Cardiac muscle cell (in vitro differentiated cells and primary cell): Measurements from ENCODE around the gene PDS5B. TPM values are rescaled to one million over a fixed set of nuclear protein-coding genes. Genes with fewer than 3 reads are reported as not detected.

Experiments
- DNase-seq, 2 donors: peaks; one replicate each; pipeline versions ENCODE4 v3.0.0 to v3.0.0-alpha.2; 2010 to 2017; ENCODE audit warnings: low read depth in 1 of 2, low spot score in 1 of 2
- H3K27ac ChIP-seq: fragments of 200-600 bp; sonication (generic); 2 replicates; pipeline ENCODE4 v1.5.1; 2016
- H3K27me3 ChIP-seq: fragments of 200-600 bp; sonication (generic); 2 replicates; pipeline ENCODE4 v1.6.0; 2016; ENCODE audit warnings: control low read depth
- H3K36me3 ChIP-seq: fragments of 200-600 bp; sonication (generic); 2 replicates; pipeline ENCODE4 v1.5.1; 2016; ENCODE audit warnings: control low read depth
- H3K4me1 ChIP-seq: fragments of 200-600 bp; sonication (generic); 2 replicates; pipeline ENCODE4 v1.8.1; 2017; ENCODE audit warnings: low read depth, mild to moderate bottlenecking, mixed run types
- H3K4me3 ChIP-seq: fragments of 200-600 bp; sonication (generic); 2 replicates; pipeline ENCODE4 v1.5.1; 2016; ENCODE audit warnings: mild to moderate bottlenecking
- H3K9me3 ChIP-seq: fragments of 200-600 bp; sonication (generic); 2 replicates; pipeline ENCODE4 v1.5.1; 2017; ENCODE audit warnings: low read depth, mild to moderate bottlenecking, control low read depth
- polyA plus RNA-seq: library from polyadenylated mRNA; unstranded; fragments of >200 nt; fragmentation: Nextera tagmentation; extraction: Ambion mirVana; gene quantifications from 2 replicates; pipeline ENCODE4 v1.2.1, GENCODE V29; 2016
- total RNA-seq: library from RNA; depleted of rRNA; stranded (reverse); fragments of >200 nt; gene quantifications from 2 replicates; pipeline ENCODE4 v1.2.3, GENCODE V29; 2016
- TF ChIP-seq, protein P1 (sequence below): IDR thresholded peaks from 2 replicates; pipeline ENCODE4 v1.5.1; 2012; ENCODE audit warnings: low read depth, mild to moderate bottlenecking, low read length

Gene PDS5B
- total and polyA plus RNA-seq, 2 experiments from 2014 or later = 18.4 to 26.2 TPM

DNA sequence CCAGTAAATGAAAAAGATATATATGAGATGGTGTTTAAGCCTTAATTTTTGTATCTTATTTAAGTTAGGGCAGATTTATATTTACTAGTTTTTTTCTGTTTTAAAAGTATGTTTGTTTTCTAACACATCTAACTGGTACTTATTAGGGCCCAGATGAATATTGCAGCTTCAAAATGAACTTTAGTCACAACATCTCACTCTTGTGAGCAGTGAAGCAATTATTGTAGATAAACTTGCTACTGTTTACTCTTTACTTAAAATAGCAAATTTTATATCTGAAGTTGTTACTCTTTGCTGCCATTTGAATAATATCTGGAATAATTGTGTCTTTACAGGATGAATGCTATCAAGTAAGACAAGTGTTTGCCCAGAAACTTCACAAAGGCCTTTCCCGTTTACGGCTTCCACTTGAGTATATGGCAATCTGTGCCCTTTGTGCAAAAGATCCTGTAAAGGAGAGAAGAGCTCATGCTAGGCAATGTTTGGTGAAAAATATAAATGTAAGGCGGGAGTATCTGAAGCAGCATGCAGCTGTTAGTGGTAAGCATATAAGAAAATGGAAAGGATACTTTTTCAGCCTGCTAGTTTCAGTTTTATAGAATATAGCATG lies 166.8 kb downstream of the PDS5B start:
- Histone ChIP-seq H3K4me1 (no peaks in the 10 kb centered on the region), H3K36me3 (peaks cover 9% of the 10 kb centered on the region), H3K27me3 (no peaks in the 10 kb centered on the region), H3K4me3 (no peak overlapping the region), H3K9me3 (no peaks in the 10 kb centered on the region), H3K27ac (no peak overlapping the region)
- DNase-seq = no peak
- TF ChIP-seq, protein P1, sequence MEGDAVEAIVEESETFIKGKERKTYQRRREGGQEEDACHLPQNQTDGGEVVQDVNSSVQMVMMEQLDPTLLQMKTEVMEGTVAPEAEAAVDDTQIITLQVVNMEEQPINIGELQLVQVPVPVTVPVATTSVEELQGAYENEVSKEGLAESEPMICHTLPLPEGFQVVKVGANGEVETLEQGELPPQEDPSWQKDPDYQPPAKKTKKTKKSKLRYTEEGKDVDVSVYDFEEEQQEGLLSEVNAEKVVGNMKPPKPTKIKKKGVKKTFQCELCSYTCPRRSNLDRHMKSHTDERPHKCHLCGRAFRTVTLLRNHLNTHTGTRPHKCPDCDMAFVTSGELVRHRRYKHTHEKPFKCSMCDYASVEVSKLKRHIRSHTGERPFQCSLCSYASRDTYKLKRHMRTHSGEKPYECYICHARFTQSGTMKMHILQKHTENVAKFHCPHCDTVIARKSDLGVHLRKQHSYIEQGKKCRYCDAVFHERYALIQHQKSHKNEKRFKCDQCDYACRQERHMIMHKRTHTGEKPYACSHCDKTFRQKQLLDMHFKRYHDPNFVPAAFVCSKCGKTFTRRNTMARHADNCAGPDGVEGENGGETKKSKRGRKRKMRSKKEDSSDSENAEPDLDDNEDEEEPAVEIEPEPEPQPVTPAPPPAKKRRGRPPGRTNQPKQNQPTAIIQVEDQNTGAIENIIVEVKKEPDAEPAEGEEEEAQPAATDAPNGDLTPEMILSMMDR = no peak

DNA sequence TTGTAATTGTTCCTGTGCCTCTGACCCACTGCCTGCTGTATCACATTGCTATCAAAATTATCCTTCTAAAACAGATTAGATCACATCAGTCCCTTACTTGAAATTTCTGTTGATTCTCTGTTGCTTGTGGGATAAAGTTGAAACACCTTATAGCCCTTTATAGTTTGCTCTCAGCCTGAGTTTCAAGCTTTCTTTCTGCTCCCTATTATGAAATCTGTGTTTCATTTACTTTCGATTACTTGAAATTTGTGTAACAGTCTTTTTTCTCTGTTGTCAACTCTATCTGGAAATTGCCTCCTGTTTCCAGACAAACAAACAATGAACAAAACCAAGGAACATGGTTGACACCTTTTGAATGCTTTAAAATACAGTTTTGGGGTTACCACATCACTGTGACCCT lies 167.9 kb downstream of the PDS5B start:
- peaks cover 11% of the 10 kb centered on the region for H3K36me3 ChIP-seq

DNA sequence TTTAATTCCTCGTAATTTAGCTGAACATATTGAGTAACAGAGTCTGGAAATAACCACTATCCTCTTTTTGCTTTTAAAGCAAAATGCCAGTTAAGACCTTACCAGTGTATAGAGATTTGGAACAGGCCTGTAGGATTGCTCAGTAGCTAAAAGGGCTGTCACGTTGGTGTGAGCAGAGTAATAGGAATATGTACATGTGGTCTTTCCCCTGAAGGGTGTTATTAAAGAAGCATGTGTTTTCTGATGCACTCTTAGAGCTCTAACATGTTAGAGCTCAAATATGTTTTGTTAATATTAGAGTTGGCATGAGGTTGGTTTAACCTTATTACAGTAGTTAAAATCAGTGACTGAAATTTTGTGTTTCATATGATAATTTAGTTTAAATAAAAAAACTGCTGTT lies 172.9 kb downstream of the PDS5B start:
- no peaks in the 10 kb centered on the region for H3K27me3 ChIP-seq
- TF ChIP-seq, protein P1 = no peak
- H3K4me1 ChIP-seq = no peaks in the 10 kb centered on the region
- no peak for DNase-seq
- H3K36me3 ChIP-seq = peaks cover 18% of the 10 kb centered on the region
- H3K9me3 ChIP-seq = no peaks in the 10 kb centered on the region
- no peak overlapping the region for H3K27ac ChIP-seq
- no peak overlapping the region for H3K4me3 ChIP-seq

More for the DNA sequence above, 167.9 kb downstream of the PDS5B start:
- no peak overlapping the region for H3K27ac ChIP-seq
- no peaks in the 10 kb centered on the region for H3K4me1 ChIP-seq
- DNase-seq = no peak
- TF ChIP-seq, protein P1 = no peak
- no peaks in the 10 kb centered on the region for H3K9me3 ChIP-seq
- no peaks in the 10 kb centered on the region for H3K27me3 ChIP-seq
- H3K4me3 ChIP-seq = no peak overlapping the region

DNA sequence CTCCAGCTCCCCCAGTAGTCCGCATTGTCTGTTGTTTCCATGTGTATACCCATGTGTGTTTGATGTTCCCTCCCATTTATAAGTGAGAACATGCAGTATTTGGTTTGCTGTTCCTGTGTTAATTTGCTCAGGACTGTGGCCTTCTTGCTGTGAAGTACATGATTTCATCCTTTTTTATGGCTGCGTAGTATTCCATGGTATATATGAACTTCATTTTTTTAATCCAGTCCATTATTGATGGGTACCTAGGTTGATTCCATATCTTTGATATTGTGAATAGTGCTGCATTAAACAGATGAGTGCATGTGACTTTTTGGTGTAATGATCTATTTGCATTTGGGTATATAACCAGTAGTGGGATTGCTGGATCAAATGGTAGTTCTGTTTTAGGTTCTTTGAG lies 175.2 kb downstream of the PDS5B start:
- DNase-seq = no peak
- Histone ChIP-seq H3K27ac (no peak overlapping the region), H3K27me3 (no peaks in the 10 kb centered on the region), H3K4me1 (no peaks in the 10 kb centered on the region), H3K9me3 (no peaks in the 10 kb centered on the region), H3K36me3 (peaks cover 20% of the 10 kb centered on the region), H3K4me3 (no peak overlapping the region)
- TF ChIP-seq, protein P1 = no peak

DNA sequence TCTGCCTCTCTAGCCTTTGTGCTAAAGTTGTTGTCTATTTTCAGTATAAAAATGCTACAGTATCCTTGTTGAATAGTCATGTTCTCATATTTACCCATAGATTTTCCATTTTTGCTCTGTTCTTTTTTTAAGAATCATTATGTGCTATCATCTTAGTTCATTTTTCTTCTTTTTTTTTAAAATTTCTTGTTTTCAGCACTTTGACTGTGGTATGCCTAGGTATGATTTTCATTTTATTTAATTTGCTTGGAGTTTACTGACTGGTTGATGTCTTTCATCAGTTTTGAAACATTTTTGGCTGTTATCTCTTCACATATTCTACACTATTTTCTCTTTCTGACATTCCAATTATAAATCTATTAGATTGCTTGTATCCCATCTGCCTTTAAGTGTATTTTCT lies 192.9 kb downstream of the PDS5B start:
- H3K4me1 ChIP-seq = no peaks in the 10 kb centered on the region
- TF ChIP-seq, protein P1 = no peak
- H3K27me3 ChIP-seq = no peaks in the 10 kb centered on the region
- H3K9me3 ChIP-seq = no peaks in the 10 kb centered on the region
- no peak for DNase-seq
- H3K36me3 ChIP-seq = peaks cover 18% of the 10 kb centered on the region
- no peak overlapping the region for H3K4me3 ChIP-seq
- H3K27ac ChIP-seq = no peak overlapping the region
